Breast epithelium (tissue), 4 donors: ENCODE results near the gene SEMA4G. TPM values are rescaled to one million over a fixed set of nuclear protein-coding genes. Genes with fewer than 3 reads are reported as not detected.

ENCODE experiments used
- DNase-seq, 2 donors: peaks; one replicate each; pipeline ENCODE4 v3.0.0-alpha.2; 2019; ENCODE audit warnings: low spot score in 2 of 2
- H3K27ac ChIP-seq, 2 donors: fragments of 200-600 bp; sonication (generic) in 1 of 2; one replicate each; pipeline ENCODE4 v1.5.1; 2016 to 2019; ENCODE audit warnings: mild to moderate bottlenecking in 1 of 2
- H3K27me3 ChIP-seq, 2 donors: fragments of 200-600 bp; sonication (generic) in 1 of 2; one replicate each; pipeline versions ENCODE4 v1.5.1 to v1.6.0; 2017 to 2019; ENCODE audit warnings: control low read depth in 1 of 2, mild to moderate bottlenecking in 1 of 2
- H3K36me3 ChIP-seq: fragments of 200-600 bp; one replicate; pipeline ENCODE4 v1.5.1; 2019
- H3K4me1 ChIP-seq, 2 donors: fragments of 200-600 bp; sonication (generic); one replicate each; pipeline ENCODE4 v1.5.1; 2016 to 2019; ENCODE audit warnings: control low read depth in 1 of 2
- H3K4me3 ChIP-seq, 3 donors: fragments of 200-600 bp; sonication (generic); 1 replicate in 2 of 3; 2 replicates in 1 of 3; pipeline ENCODE4 v1.5.1; 2016 to 2019; ENCODE audit warnings: mild to moderate bottlenecking in 3 of 3, moderate library complexity in 2 of 3
- H3K9me3 ChIP-seq, 2 donors: fragments of 200-600 bp; sonication (generic) in 1 of 2; one replicate each; pipeline ENCODE4 v1.5.1; 2016 to 2019; ENCODE audit warnings: control low read depth in 1 of 2
- CTCF ChIP-seq, 3 donors: fragments of 450-650 bp; IDR thresholded peaks; one replicate each; pipeline ENCODE4 v1.5.1; 2016 to 2017; ENCODE audit warnings: antibody characterized with exemption in 3 of 3, mild to moderate bottlenecking in 3 of 3, moderate library complexity in 3 of 3
- POLR2A ChIP-seq: fragments of 450-650 bp; IDR thresholded peaks from one replicate; pipeline ENCODE4 v1.6.1; 2016; ENCODE audit warnings: antibody characterized with exemption, mild to moderate bottlenecking, moderate library complexity
- POLR2AphosphoS5 ChIP-seq, 3 donors: sonication (generic); formaldehyde crosslinking; IDR thresholded peaks; one replicate each; pipeline ENCODE4 v1.6.1; 2017; ENCODE audit warnings: antibody characterized with exemption in 3 of 3
- intact Hi-C: fragments of 100-400 bp; cut with DNase I; formaldehyde crosslinking; loops from one replicate; pipeline ENCODE4 v1.15.1; 2023; ENCODE audit warnings: low total_unique reads
- total RNA-seq, 3 donors: library from RNA; depleted of rRNA; stranded (reverse); fragments of >200 nt; gene quantifications; one replicate each; pipeline ENCODE4 v1.1.0, GENCODE V29; 2016

SEMA4G gene
- total RNA-seq, 3 donors from 2014 or later: 0.48 to 2.9 (median 2.2) TPM

DNA sequence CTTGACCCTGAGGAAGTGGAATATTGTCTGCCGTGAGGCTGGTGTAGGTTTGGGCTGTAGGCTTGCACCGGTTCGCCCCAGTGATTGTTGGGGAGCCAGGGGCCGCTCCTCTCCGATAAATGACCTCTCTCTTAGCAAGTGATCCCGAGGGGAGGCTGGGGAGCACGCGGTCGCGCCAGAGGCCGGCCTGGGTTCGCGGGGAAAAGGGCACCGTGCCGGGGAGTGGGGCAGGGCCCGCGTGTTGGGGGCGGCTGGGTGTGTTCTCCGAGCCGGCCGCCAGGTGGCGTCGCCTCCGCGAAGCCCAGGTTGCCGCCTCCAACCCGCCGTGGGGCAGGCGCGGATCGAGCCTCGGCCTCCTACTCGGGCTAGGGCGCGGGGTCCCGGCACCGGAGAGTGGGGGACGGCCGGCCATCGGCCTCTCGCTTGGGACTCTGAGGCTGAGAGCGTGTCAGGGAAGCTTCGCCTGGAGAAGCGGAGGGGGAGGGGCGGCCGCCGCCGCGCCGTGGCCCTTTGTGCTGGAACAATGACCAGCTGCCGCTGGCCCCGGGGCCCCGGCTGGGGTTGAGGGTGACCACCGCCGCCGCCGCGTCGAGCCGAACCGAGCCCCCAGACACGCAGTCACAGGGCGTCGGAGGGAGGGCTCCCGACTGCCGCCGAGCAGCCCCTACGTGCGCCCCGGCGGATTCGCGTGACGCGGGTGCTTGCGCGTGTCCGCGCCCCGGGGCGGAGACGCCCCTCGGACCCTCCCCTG, 29.9 kb downstream of the SEMA4G start:
- Histone ChIP-seq H3K4me1 (peaks cover 12 to 13% of the 10 kb centered on the region in 2 donors), H3K27me3 (no peaks in the 10 kb centered on the region), H3K27ac (peak overlapping the region; percentile 97 to 100), H3K36me3 (no peaks in the 10 kb centered on the region), H3K4me3 (peak overlapping the region; percentile 59 to 92 (median 80)), H3K9me3 (no peaks in the 10 kb centered on the region)
- intact Hi-C loops: no loop called here
- TF ChIP-seq CTCF (IDR thresholded peaks at IDR 0.05): peak; percentile 96 to 97 (median 97)
- peak; percentile 69 to 85 (median 72) for TF ChIP-seq POLR2AphosphoS5 (IDR thresholded peaks at IDR 0.05)
- TF ChIP-seq POLR2A: peak; percentile 77
- DNase-seq: peak; percentile 62 to 86

- peak in 1 of 2 donors; percentile 55 for DNase-seq
- H3K27me3 ChIP-seq: no peaks in the 10 kb centered on the region
- intact Hi-C loops: no loop called here
- peak within 1 kb of the TSS; percentile 59 to 92 (median 80) for H3K4me3 ChIP-seq
- no peak for TF ChIP-seq POLR2AphosphoS5 (IDR thresholded peaks at IDR 0.05)
- TF ChIP-seq CTCF (IDR thresholded peaks at IDR 0.05): no peak
- TF ChIP-seq POLR2A: no peak
- H3K9me3 ChIP-seq: no peaks in the 10 kb centered on the region
- peak within 1 kb of the TSS; percentile 97 to 100 for H3K27ac ChIP-seq
- H3K4me1 ChIP-seq: peaks cover 12 to 13% of the 10 kb centered on the region in 2 donors
- H3K36me3 ChIP-seq: no peaks in the 10 kb centered on the region
Observed at GRCh38 chr10:100999742-101000126, 30.4 kb downstream of the SEMA4G start, which contains the start of gene LZTS2. Gene LZTS2 (plus strand): TSS chr10:100999808. CDS start chr10:101002539, 2,731 bp downstream.

- H3K36me3 ChIP-seq: no peaks in the 10 kb centered on the region
- H3K27me3 ChIP-seq: no peaks in the 10 kb centered on the region
- H3K9me3 ChIP-seq: no peaks in the 10 kb centered on the region
- DNase-seq: no peak
- intact Hi-C loops: no loop called here
- peaks cover 12 to 13% of the 10 kb centered on the region in 2 donors for H3K4me1 ChIP-seq
- peak overlapping the region; percentile 59 to 92 (median 80) for H3K4me3 ChIP-seq
- H3K27ac ChIP-seq: peak overlapping the region; percentile 97 to 100
- no peak for TF ChIP-seq CTCF (IDR thresholded peaks at IDR 0.05)
- TF ChIP-seq POLR2AphosphoS5 (IDR thresholded peaks at IDR 0.05): no peak
- no peak for TF ChIP-seq POLR2A
Observed at GRCh38 chr10:101000127-101000914, 31.0 kb downstream of the SEMA4G start.

DNA sequence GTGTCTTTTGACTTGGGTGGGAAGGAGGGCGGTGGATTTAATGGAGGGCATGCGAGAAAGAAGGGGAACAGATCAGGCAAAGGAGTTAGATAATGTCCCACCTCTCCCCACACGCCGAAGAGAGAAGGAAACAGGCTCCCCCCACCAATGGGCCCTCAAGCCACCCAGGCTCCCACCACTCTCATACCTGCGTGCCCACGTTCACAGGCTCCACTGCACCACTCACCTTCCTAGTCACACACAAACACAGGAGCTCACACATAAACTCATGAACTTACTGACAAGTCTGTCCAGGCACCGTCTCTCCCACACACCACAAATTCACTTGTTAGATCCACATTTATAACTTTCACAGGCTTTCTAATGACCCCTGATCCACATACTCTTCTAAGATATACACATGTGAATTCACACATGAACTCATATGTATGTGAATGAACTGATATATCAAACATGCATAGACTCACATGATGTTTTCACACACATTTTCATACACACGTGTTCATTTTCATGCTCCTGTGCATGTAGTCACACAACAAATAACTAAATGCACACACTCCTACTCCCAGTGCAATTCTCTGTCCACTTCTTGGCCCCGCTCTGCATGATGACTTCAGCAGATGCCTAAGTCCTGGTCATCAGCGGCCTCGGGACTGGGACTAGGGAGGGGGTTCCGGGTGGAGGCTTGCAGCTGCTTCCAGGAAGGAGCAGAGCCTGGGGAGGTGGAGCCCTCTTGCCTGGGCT, 31.8 kb downstream of the SEMA4G start:
- Histone ChIP-seq H3K9me3 (no peaks in the 10 kb centered on the region), H3K27ac (peak overlapping the region; percentile 97 to 100), H3K36me3 (no peaks in the 10 kb centered on the region), H3K27me3 (no peaks in the 10 kb centered on the region), H3K4me3 (peak overlapping the region; percentile 59 to 92 (median 80)), H3K4me1 (peaks cover 12 to 13% of the 10 kb centered on the region in 2 donors)
- intact Hi-C loops: no loop called here
- DNase-seq: peak; percentile 77 to 81
- TF ChIP-seq POLR2A: peak; percentile 31
- no peak for TF ChIP-seq CTCF (IDR thresholded peaks at IDR 0.05)
- TF ChIP-seq POLR2AphosphoS5 (IDR thresholded peaks at IDR 0.05): peak; percentile 34 to 87 (median 86)
